Cardiac fibroblast (primary cell): Measurements from ENCODE around the gene PRAMEF17.
"Not testable (repeated sequence)": the region's sequence is repeated elsewhere in the genome, so short reads cannot be mapped to it uniquely, and the experiment has no call there.

Experiments used
- DNase-seq, 2 donors: peaks; one replicate each; pipeline versions ENCODE4 v3.0.0 to v3.0.0-alpha.2; 2010; ENCODE audit warnings: low read depth in 2 of 2
- H3K4me3 ChIP-seq, 2 donors: replicated peaks in 1 of 2; 1 replicate in 1 of 2; 2 replicates in 1 of 2; pipeline ENCODE4 v1.5.1; 2011; ENCODE audit warnings: low read depth in 2 of 2, low read length in 2 of 2, mild to moderate bottlenecking in 2 of 2, moderate library complexity in 1 of 2
- TF ChIP-seq, protein P1 (sequence below): IDR thresholded peaks from one replicate; pipeline ENCODE4 v1.5.1; 2011; ENCODE audit warnings: low read depth, mild to moderate bottlenecking, low read length, inconsistent platforms

PRAMEF17 gene

DNA sequence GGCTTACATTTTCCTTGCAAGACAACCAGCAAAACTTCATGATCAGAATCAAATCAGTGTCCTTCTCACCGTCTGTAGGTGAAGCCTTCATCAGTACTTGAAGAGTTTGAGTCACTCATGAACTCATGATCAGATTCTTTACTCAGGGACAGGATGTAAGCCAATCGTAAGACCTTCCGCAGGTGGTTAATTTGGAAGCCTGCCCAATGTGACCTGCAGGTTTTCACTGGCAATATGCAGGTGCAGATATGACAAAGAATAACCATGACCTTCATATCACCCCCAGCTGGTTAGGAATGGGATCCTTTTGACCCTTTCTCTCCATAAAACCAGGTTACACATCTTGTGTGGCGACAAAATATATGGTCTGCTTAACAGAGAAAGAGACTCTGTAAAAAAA is 18.4 kb downstream of the PRAMEF17 start:
- no peak for DNase-seq
- TF ChIP-seq, protein P1, sequence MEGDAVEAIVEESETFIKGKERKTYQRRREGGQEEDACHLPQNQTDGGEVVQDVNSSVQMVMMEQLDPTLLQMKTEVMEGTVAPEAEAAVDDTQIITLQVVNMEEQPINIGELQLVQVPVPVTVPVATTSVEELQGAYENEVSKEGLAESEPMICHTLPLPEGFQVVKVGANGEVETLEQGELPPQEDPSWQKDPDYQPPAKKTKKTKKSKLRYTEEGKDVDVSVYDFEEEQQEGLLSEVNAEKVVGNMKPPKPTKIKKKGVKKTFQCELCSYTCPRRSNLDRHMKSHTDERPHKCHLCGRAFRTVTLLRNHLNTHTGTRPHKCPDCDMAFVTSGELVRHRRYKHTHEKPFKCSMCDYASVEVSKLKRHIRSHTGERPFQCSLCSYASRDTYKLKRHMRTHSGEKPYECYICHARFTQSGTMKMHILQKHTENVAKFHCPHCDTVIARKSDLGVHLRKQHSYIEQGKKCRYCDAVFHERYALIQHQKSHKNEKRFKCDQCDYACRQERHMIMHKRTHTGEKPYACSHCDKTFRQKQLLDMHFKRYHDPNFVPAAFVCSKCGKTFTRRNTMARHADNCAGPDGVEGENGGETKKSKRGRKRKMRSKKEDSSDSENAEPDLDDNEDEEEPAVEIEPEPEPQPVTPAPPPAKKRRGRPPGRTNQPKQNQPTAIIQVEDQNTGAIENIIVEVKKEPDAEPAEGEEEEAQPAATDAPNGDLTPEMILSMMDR, result no peak
- no peak overlapping the region for H3K4me3 ChIP-seq

DNA sequence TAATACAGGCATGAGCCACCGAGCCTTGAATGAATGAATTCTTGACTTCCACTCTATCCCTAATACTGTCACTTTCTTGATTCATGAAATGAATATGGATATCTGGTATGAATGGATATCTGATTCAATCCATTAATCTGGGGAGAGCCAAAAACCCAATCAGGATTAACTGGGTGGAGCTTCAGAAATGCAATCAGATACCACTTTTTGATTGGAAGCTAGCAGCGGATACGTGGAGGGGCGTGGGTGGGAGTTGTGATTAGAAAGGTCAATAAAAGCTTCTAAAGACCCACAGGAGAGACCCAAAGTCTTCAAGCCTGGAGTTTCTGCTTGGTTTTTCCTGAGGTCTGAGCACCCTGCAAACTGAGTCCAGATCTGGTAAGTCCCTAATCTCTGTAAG is 20.7 kb downstream of the PRAMEF17 start, which contains the start of gene PRAMEF20:
PRAMEF20 (plus strand) TSS at position 301 of the 400 bp plus-strand sequence. CDS start 5,905 bp downstream, outside the sequence.
- not testable (repeated sequence) for DNase-seq, H3K4me3 ChIP-seq

DNA sequence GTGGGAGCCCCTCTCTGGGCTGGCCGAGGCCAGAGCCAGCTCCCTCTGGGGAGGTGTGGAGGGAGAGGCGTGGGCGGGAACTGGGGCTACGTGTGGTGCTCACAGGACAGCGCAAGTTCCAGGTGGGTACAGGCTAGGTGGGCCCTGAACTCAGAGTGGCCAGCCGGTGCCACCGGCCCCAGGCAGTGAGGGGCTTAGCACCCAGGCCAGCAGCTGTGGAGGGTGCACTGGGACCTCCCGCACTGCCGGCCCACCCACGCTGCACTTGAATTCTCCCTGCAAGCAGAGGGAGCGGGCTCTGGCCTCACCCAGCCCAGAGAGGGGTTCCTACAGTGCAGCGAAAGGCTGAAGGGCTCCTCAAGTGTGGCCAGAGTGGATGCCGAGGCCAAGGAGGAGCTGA is 41.1 kb downstream of the PRAMEF17 start:
- no peak for DNase-seq
- no peak overlapping the region for H3K4me3 ChIP-seq
- TF ChIP-seq, protein P1, result no peak

DNA sequence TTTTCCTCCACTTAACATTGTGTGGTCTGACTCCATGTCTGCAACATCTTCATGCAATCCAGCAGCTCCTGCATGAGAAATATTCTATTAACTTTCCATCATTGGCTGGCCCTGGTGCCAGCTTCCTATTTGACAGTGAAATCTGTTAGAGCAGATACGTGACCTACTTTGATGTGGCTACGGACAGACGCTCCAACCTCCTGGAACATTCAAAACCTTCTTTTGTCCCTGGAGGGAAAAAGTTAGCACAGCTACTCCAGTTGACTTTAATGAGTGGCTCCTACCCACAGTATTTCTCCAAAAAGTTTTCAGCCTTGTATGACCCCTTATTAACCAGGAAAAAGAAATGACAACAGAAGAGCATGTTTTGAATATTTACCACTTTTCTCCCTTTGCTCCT is 42.8 kb downstream of the PRAMEF17 start:
- no peak for DNase-seq
- TF ChIP-seq, protein P1, result no peak
- no peak overlapping the region for H3K4me3 ChIP-seq

DNA sequence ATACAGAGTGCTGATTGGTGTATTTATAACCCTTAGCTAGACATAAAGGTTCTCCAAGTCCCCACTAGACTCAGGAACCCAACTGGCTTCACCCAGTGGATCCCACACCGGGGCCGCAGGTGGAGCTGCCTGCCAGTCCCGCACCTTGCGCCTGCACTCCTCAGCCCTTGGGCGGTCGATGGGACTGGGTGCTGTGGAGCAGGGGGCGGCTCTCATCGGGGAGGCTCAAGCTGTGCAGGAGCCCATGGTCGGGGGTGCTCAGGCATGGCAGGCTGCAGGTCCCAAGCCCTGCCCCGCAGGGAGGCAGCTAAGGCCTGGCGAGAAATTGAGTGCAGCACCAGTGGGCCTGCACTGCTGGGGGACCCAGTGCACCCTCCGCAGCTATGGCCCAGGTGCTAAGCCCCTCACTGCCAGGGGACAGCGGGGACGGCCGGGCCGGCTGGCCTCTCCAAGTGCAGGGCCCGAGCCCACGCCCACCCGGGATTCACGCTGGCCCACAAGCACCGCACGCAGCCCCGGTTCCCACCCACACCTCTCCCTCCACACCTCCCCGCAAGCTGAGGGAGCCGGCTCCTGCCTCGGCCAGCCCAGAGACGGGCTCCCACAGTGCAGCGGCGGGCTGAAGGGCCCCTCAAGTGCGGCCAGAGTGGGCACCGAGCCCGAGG is 44.4 kb downstream of the PRAMEF17 start:
- not testable (repeated sequence) for DNase-seq, H3K4me3 ChIP-seq

DNA sequence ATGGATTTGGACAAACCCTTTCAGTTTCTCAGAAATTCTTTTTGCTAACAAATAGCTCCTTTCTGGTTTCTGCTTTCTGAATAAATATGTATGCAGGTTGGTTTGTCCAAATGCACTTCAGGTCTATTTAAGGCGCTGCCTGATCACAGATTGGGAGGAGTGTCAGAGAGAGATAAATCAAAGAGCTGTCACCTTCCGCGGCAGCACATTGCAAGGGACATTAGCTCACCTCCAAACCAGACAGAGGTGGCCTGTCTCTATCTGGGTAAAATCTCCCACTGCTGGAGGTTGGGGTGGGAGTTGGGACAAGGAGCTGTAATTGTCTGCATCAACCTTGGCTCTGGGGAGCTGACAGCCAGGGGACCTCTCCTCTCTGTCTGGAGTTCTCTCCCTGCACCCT is 46.0 kb downstream of the PRAMEF17 start:
- no peak for DNase-seq
- no peak overlapping the region for H3K4me3 ChIP-seq
- TF ChIP-seq, protein P1, result no peak

DNA sequence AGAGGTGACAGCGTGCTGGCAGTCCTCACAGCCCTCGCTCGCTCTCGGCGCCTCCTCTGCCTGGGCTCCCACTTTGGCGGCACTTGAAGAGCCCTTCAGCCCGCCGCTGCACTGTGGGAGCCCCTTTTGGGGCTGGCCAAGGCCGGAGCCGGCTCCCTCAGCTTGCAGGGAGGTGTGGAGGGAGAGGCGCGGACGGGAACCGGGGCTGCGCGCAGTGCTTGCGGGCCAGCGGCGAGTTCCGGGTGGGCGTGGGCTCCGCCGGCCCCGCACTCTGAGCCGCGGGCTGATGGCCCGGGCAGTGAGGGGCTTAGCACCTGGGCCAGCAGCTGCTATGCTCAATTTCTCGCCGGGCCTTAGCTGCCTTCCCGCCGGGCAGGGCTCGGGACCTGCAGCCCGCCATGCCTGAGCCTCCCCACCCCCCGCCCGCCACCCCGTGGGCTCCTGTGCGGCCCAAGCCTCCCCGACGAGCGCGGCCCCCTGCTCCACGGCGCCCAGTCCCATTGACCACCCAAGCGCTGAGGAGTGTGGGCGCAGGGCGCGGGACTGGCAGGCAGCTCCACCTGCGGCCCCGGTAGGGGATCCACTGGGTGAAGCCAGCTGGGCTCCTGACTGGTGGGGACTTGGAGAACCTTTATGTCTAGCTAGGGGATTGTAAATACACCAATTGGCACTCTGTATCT is 49.8 kb downstream of the PRAMEF17 start:
- DNase-seq, H3K4me3 ChIP-seq: not testable (repeated sequence)
